Left ventricle myocardium superior (tissue), 1 donor: ENCODE measurements around the gene CLIC1. TPM values are rescaled to one million over a fixed set of nuclear protein-coding genes. Genes with fewer than 3 reads are reported as not detected.
A peak's percentile ranks its signal among the peaks of the same experiment; 100 is the strongest.

Experiments used
- ATAC-seq: fragments of 200-7000 bp; cut with Tn5 transposase; one replicate; pipeline ENCODE4 v1.9.1; 2020; ENCODE audit warnings: mild to moderate bottlenecking, moderate library complexity
- DNase-seq: peaks from one replicate; pipeline ENCODE4 v3.0.0-alpha.2; 2020
- intact Hi-C: fragments of 100-400 bp; cut with micrococcal nuclease; formaldehyde crosslinking; loops from one replicate; pipeline ENCODE4 v1.11.0; 2022
- microRNA-seq: library from miRNA; unstranded; fragments of <30 nt; microRNA quantifications from one replicate; pipeline ENCODE4 v1.2.0, GENCODE V29; 2020; ENCODE audit warnings: borderline number of aligned reads
- total RNA-seq: library from RNA; stranded (reverse); fragmentation: NEBNext Ultra II Directional; extraction: Animal tissue kit (Norgen Biotek cat#: 25700); gene quantifications from one replicate; pipeline ENCODE4 v1.2.1, GENCODE V29; 2021
- donor health status: DM: no; HTN: yes; CAD: no; lungs with severe emphysema.

Gene CLIC1
- total RNA-seq, 1 donor from 2014 or later, result 77.4 TPM

DNA sequence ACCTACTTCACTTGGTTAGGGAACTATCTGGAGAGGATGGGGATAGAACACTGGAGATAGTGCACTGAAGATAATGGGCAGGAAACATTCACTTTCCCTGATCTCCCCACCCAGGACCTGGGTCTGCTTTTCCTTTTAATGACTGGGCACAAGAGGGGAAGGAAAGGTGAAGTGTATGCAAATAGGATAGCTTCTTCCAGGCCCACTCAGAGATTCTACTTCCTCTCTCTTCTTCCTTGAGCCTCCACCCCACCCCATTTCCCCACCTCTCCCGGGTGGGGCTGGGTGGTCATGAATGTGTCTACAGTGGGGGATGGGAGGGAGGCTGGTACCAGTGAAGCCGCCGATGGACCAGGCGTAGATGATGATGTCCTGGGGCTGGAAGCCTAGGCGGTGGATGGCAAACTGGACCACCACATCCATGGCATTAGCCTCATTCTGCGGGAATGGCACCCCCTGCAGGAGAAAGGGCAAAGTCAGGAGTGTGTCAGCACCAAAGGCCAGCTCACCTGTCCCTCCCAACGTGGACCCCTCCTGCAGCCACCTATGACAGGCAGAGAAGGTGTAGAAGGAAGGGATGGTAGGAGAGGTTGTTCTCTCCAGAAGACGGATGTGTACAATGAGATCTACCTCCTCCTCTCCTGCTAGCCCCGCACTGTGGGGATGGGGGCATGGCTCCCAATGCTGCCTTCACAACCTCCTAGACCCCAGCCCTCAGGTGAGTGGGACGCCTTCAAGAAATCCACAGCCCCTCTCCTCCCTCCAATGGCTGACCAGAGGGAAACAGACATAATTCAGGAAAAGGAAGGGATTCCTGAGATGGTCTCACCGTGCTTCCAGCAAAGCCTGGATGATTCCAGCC is 46.9 kb downstream of the CLIC1 start:
- intact Hi-C loops, result no loop called here
- no peak for ATAC-seq
- peak; percentile 19 for DNase-seq

DNA sequence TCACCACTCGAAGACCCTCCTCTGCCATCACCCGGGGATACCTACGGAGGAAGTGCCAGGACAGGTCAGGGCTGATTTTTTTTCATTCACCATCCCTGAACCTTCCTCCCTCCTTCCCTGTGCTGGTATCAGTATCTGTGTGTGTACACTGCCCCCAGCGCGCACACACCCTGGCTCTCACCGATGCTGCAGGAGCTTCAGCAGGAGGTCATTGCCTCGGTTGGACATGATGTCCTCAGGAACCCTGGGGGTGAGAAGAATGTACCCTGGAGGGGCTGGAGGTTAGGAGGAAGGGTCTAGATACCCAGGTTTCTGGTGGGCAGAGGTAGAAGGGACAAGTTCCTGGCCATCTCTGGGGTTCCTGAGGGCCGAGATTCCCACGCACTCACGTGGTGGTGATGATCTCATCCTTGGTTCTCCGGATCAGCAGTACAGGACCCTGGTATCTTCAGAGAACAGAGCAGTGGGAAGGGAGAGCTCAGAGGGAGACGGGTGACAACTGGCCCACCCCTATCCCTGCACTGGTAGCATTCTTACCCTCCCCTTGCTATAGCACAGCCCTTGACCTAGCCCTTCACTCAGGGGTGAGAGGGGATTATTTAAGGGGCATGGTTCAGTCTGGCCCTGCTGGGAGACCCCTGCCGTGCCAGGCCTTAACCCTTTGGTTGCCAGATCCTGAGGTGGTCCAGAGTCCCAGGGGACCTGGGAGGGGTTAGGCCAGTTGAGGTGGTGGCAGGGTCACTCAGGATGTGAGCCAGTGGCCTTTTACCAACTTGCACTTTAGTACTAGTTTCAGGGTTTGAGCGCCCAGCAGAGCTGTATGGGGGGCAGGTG is 48.3 kb downstream of the CLIC1 start:
- no peak for ATAC-seq
- intact Hi-C loops, result no loop called here
- DNase-seq, result peak; percentile 23

GRCh38 chr6:31687321-31687720 is 49.0 kb downstream of the CLIC1 start:
- DNase-seq, result no peak
- intact Hi-C loops, result no loop called here
- ATAC-seq, result no peak

DNA sequence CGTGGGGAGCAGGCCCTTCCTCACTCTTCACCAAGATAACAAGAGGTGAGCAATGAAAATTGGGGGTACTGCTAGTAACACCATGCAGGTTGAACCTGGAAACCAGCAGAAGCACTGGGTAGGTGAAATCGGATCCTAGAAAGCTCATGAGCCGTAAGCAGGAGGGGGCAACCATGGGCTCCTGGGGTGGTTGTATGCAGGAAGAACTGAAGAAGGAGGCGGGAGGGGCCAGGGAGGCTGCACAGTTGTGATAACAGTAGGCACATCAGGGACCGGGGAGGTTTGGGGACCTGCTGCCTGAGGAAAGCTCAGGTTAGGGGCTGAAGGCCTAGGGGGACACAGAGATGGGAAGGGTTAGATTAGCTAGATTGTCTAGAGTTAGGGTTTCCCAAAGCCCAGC is 49.8 kb downstream of the CLIC1 start:
- ATAC-seq (no peak), DNase-seq (peak; percentile 18)
- intact Hi-C loops, result no loop called here

GRCh38 chr6:31683591-31683990 is 52.7 kb downstream of the CLIC1 start:
- intact Hi-C loops, result no loop called here
- no peak for DNase-seq
- no peak for ATAC-seq

- intact Hi-C loops, result no loop called here
- DNase-seq (peak; percentile 67), ATAC-seq (peak; percentile 77)
These were observed 55.1 kb downstream of the CLIC1 start for GRCh38 chr6:31681135-31681671.

Small RNA genes within 50 kb of the gene (microRNA-seq; reads per million reads assigned to microRNA genes)
- not detected for gene MIR4646

Other genes with a start within 250 kb of the CLIC1 start
- 1.7 TPM for gene MICB, start 238.4 kb downstream of the CLIC1 start, total RNA-seq
- gene MCCD1, start 207.6 kb downstream of the CLIC1 start, total RNA-seq, result not detected
- gene DDX39B, start 194.5 kb downstream of the CLIC1 start, total RNA-seq, result 176 TPM
- gene ATP6V1G2, start 189.9 kb downstream of the CLIC1 start, total RNA-seq, result 2.1 TPM
- gene NFKBIL1, start 188.9 kb downstream of the CLIC1 start, total RNA-seq, result 12.7 TPM
- not detected for gene LTA, start 164.2 kb downstream of the CLIC1 start, total RNA-seq
- gene TNF, start 161.0 kb downstream of the CLIC1 start, total RNA-seq, result 0.35 TPM
- gene LTB, start 154.1 kb downstream of the CLIC1 start, total RNA-seq, result 0.40 TPM
- 6.9 TPM for gene LST1, start 150.3 kb downstream of the CLIC1 start, total RNA-seq
- not detected for gene NCR3, start 143.5 kb downstream of the CLIC1 start, total RNA-seq
- gene AIF1, start 121.3 kb downstream of the CLIC1 start, total RNA-seq, result 15.5 TPM
- gene PRRC2A, start 115.8 kb downstream of the CLIC1 start, total RNA-seq, result 76.9 TPM
- 283 TPM for gene BAG6, start 83.9 kb downstream of the CLIC1 start, total RNA-seq
- 2.4 TPM for gene APOM, start 80.6 kb downstream of the CLIC1 start, total RNA-seq
- 18.6 TPM for gene C6orf47, start 75.8 kb downstream of the CLIC1 start, total RNA-seq
- 19.2 TPM for gene GPANK1, start 71.5 kb downstream of the CLIC1 start, total RNA-seq
- gene CSNK2B, start 70.5 kb downstream of the CLIC1 start, total RNA-seq, result 111 TPM
- gene LY6G5B, start 66.6 kb downstream of the CLIC1 start, total RNA-seq, result 3.9 TPM
- 1.8 TPM for gene LY6G5C, start 55.5 kb downstream of the CLIC1 start, total RNA-seq
- gene ABHD16A, start 33.2 kb downstream of the CLIC1 start, total RNA-seq, result 29.0 TPM
- gene LY6G6F, start 29.7 kb downstream of the CLIC1 start, total RNA-seq, result not detected
- gene LY6G6D, start 21.2 kb downstream of the CLIC1 start, total RNA-seq, result not detected
- gene LY6G6C, start 14.8 kb downstream of the CLIC1 start, total RNA-seq, result not detected
- gene MPIG6B, start 13.2 kb downstream of the CLIC1 start, total RNA-seq, result 0.52 TPM
- gene DDAH2, start 7.2 kb downstream of the CLIC1 start, total RNA-seq, result 27.6 TPM
- 1.3 TPM for gene MSH5, start 3.5 kb upstream of the CLIC1 start, total RNA-seq
- 0.47 TPM for gene SAPCD1, start 26.1 kb upstream of the CLIC1 start, total RNA-seq
- 12.8 TPM for gene VWA7, start 40.8 kb upstream of the CLIC1 start, total RNA-seq
- gene VARS1, start 59.2 kb upstream of the CLIC1 start, total RNA-seq, result 22.5 TPM
- 20.1 TPM for gene LSM2, start 70.4 kb upstream of the CLIC1 start, total RNA-seq
- gene HSPA1L, start 78.8 kb upstream of the CLIC1 start, total RNA-seq, result 2.0 TPM
- 341 TPM for gene HSPA1A, start 79.0 kb upstream of the CLIC1 start, total RNA-seq
- gene HSPA1B, start 91.2 kb upstream of the CLIC1 start, total RNA-seq, result 233 TPM
- 24.9 TPM for gene NEU1, start 126.3 kb upstream of the CLIC1 start, total RNA-seq
- not detected for gene SLC44A4, start 142.5 kb upstream of the CLIC1 start, total RNA-seq
- gene EHMT2, start 161.2 kb upstream of the CLIC1 start, total RNA-seq, result 17.1 TPM
- gene ZBTB12, start 165.6 kb upstream of the CLIC1 start, total RNA-seq, result 3.3 TPM
- gene C2, start 191.2 kb upstream of the CLIC1 start, total RNA-seq, result 5.8 TPM
- gene CFB, start 209.6 kb upstream of the CLIC1 start, total RNA-seq, result 39.6 TPM
- gene NELFE, start 222.4 kb upstream of the CLIC1 start, total RNA-seq, result 42.0 TPM
- 31.5 TPM for gene SKIC2, start 222.6 kb upstream of the CLIC1 start, total RNA-seq
- gene DXO, start 235.6 kb upstream of the CLIC1 start, total RNA-seq, result 11.5 TPM
- 96.3 TPM for gene C4A, start 245.5 kb upstream of the CLIC1 start, total RNA-seq